ENCODE data around the gene MED29.

MED29 gene, protein sequence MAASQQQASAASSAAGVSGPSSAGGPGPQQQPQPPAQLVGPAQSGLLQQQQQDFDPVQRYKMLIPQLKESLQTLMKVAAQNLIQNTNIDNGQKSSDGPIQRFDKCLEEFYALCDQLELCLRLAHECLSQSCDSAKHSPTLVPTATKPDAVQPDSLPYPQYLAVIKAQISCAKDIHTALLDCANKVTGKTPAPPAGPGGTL

DNA sequence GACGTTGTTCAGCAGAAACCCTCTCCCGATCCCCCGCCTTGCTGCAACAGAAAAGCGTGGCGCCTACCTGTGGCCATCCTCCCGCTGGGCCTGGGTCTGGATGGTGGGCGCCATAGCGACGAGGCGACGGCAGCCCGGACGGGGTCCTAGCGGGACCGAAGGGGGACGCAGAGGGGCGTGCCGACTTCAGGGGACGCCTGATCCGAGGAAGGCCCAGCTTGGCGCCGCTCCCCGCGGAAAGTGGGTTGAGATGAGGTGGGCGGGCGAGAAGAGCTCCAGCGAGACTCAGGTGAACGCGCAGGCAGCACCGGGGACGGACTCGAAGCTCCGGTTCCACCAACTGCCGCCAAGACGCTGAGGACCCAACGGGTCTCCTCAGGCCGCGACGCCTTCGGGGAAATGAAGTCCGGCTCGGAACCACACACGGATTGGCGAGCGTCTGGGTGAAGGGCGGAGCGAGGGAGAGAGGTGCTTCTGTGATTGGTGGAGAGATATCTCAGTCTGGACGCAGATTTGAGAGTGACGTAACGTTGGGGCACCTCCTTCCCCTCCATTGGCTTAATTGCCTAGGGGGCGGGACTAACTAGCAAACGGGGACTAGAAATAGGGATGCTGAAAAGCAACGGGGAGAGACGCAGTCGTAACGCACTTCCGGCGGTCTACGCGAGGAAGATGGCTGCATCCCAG lies at the start of gene MED29, which contains the start of gene PAF1:
TSS of gene MED29 (plus strand) at position 628 of the 687 bp plus-strand sequence. CDS start at position 673, 45 bp downstream.
TSS of gene PAF1 (minus strand) at position 356 of the 687 bp plus-strand sequence. CDS start at position 114, 242 bp downstream.
- DNase-seq (ENCODE audit: low read depth in 3 of 3): peak; percentile 72 to 92 (median 91)

- peak; percentile 97 to 99 (median 99) for DNase-seq (ENCODE audit: low read depth in 3 of 3)
Measured at GRCh38 chr19:39341719-39342604, 49.2 kb upstream of the MED29 start, which contains the start of gene SAMD4B. SAMD4B (plus strand) TSS chr19:39342421; CDS start chr19:39356894, 14,473 bp downstream.

GRCh38 chr19:39342647-39343305 lies 48.4 kb upstream of the MED29 start:
- DNase-seq (ENCODE audit: low read depth in 3 of 3): peak in 1 of 3 experiments; percentile 10

GRCh38 chr19:39345956-39346355 lies 45.2 kb upstream of the MED29 start:
- no peak for DNase-seq (ENCODE audit: low read depth in 3 of 3)

DNA sequence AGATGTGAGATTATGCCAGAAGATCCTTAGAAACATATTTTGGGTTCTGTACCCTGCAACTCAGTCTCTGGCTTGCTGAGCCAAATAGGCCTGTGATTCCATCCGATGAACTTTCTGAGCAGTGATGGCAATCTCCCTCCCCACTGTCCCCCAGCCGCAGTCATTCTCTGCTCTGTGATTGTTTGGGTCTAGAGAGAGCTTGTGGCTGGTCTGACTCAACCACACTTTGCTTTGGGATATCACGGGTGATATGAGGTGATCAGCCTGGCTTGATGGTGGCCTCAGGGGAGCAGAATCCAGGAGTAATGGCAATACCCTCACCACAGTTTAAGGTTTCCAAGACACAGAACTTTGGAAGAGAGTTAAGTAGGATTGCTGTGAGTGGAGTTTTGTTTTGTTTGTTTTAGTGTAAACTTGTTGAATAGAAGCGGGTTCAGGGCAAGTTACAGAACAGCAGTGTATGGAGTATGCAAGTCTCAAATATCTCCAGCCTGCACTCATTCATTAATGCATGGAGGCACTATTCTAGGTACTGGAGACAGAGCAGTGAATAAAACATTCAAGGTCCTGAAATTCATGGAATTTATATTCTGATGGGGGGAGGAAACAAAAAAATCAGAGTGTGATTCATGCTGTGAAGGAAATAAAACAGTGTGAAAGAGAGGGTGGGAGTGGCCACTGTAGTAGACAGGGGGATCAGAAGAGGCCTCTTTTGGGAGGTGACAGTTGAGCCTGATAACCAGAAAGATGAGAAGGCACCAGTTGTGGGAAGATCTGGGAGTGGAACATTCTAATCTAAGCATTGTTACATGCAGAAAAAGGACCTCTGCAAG lies 43.6 kb upstream of the MED29 start:
- DNase-seq (ENCODE audit: low read depth in 3 of 3): no peak

GRCh38 chr19:39349326-39349725 lies 41.9 kb upstream of the MED29 start:
- DNase-seq (ENCODE audit: low read depth in 3 of 3): no peak

DNA sequence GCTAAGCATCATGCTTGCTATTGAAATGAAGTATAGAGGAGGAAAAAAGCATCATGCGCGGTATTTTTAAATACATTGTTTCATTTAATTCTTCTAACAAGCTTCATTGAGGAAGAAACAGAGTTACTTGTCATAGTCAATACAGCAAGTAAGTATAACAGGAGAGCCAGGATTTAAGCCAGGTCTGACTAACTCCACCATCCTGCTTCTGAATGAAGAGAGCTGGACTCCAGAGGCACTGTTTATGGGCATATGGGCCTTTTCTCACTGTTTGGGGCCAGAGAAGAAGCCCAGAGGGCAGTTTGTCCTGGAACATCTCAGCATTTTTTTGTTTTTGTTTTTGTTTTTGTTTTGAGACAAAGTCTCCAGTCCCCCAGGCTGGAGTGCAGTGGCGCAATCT lies 41.0 kb upstream of the MED29 start:
- no peak for DNase-seq (ENCODE audit: low read depth in 3 of 3)

DNA sequence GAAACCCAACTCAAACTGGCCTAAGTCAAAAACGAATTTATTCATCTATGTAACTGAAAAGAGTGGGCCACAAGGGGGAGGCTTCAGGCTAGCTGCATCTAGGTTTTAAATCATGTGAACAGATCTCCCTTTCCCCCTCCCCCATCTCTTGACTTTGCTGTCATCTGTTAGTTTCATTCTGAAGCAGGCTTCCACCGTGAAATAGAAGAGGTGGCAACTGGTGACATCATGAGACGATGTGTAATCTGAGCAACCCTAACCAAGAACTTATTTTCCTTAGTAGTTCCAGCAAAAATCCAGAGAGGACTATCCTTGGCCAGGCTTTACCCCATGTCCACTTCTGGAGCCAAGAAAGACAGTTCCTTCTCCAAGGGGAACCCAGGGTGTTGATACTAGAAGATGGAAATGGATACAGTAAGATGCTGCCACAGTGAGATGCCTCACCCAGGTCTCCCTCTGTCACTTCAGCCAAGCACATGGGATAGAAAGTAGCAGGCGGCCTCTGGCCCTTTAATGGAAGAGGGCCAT lies 39.6 kb upstream of the MED29 start:
- DNase-seq (ENCODE audit: low read depth in 3 of 3): no peak

DNA sequence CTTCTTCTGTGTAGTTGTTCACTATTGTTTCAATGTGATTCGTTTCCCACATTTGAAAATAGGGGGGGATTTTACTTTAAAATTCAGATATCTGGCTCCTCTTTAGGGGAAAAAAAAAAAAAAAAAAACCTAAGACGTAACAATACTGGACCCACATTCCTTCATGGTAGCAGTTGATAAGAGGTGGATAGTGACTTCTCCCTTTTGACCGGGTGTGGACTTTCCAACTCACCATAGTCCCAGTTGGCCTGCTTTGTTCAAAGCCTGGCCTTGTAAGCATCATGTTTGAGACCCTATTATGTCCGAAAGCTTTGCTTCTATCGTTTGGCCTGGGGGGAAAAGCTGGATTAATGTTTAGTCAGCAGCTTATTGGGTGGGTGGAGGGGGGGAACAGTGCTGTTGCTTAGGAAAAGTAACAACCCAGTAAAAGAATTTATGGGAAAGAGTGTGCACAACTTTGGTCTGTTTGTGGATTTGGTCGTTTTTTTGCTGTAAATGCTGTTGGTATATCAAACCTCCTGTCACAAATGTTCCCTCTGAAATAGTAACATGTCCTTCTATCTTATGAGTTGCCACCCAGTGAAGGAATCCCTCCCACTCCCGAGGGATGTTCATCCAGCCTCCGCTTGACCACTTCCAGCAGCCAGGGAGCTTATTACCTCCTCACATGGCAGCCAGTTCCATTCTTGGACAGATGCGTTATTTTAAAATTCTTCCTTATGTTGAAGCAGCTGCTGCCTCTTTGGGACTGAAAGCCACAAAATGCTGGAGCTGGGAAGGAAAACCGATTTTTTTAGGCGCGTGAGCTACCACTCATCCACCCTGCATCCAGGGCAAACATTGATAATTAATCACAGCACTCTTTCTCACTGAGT lies 38.6 kb upstream of the MED29 start:
- no peak for DNase-seq (ENCODE audit: low read depth in 3 of 3)

GRCh38 chr19:39355253-39355652 lies 35.9 kb upstream of the MED29 start:
- no peak for DNase-seq (ENCODE audit: low read depth in 3 of 3)

GRCh38 chr19:39356073-39356472 lies 35.1 kb upstream of the MED29 start:
- DNase-seq (ENCODE audit: low read depth in 3 of 3): no peak

GRCh38 chr19:39356647-39357046 lies 34.5 kb upstream of the MED29 start:
- DNase-seq (ENCODE audit: low read depth in 3 of 3): no peak

DNA sequence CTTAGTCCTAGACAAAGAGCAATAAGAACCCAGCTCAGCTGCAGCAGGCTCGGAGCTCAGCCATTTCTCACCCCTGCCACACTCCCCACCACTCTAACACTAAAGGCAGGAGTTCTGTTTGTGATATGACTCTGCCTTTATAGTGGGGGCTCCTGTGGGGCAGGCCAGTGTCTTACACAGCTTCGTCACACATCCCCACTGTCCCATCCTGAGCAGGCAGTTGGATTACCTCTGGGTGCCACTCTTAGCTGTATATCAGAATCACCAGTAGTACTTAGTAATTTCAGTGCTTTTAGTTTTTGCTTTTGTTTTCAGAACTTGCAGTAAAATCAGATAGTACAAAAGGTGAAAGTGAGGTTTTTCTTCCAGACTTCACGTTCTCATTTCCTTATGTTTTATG lies 32.2 kb upstream of the MED29 start:
- DNase-seq (ENCODE audit: low read depth in 3 of 3): no peak

DNA sequence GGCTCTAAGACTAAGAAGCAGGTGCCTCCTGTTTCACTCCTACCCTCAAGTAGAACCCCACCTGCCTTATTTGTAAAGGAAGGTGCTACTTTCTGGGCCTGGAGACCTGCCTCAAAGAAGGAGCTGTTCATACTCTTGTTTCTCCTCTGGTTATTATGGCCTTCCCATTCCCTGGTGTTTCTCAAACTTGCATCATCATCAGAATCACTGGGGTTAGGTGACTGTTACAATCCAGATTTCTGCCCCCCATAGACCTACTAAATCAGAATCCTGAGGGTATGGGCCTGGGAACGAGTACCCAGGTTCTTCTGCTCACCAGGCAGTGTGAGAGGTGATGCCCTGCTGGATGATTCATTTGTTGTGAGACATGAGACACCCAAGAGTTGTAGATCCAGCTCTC lies 30.6 kb upstream of the MED29 start:
- DNase-seq (ENCODE audit: low read depth in 3 of 3): no peak

GRCh38 chr19:39362682-39363657 lies 28.2 kb upstream of the MED29 start:
- DNase-seq (ENCODE audit: low read depth in 3 of 3): no peak

GRCh38 chr19:39363901-39364457 lies 27.2 kb upstream of the MED29 start:
- no peak for DNase-seq (ENCODE audit: low read depth in 3 of 3)

DNA sequence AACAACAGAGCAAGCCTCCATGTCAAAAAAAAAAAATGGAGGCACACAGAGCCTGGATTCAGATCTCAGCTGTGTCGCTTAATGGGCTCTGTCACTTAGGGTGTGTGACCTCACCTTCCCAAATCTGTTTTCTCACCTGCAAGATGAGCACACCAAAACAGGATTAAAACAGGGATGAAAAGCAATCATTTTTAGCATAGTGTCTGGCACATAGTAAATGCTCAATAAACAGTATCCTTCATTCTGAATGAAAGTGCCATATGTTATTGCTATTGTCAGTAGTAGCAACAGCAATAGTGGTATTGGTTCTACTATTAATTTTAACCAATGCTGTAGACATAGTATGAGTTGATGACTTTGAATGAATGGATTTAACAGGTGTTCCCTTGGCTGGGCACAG lies 25.6 kb upstream of the MED29 start:
- DNase-seq (ENCODE audit: low read depth in 3 of 3): no peak

DNA sequence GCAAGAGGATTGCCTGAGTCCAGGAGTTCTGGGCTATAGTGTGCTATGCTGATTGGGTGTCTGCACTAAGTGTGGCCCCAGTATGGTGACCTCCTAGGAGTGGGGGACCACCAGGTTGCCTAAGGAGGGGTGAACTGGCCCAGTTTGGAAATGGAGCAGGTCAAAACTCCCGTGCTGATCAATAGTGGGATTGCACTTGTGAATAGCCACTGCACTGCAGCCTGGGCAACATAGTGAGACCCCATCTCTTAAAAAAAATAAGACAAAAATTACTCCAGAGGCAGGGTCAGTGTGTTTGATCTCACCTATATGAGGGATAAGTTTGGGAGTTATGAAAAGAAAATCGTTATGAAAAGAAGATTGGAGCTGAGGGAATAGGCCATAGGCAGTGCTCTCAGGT lies 22.0 kb upstream of the MED29 start:
- no peak for DNase-seq (ENCODE audit: low read depth in 3 of 3)

All from stimulated activated CD4-positive, alpha-beta T cell treated with anti-CD3 and anti-CD28 coated beads, TNF-alpha, amount 100 ng/mL, for 4 hours (primary cell).